EH (cell line): Measurements from ENCODE around the gene FCHSD2.
"Not testable (repeated sequence)": the region's sequence is repeated elsewhere in the genome, so short reads cannot be mapped to it uniquely, and the experiment has no call there.

Source experiments
- DNase-seq: peaks from one replicate; pipeline ENCODE4 v3.0.0-alpha.2; 2015; ENCODE audit warnings: low read depth

Gene FCHSD2

DNA sequence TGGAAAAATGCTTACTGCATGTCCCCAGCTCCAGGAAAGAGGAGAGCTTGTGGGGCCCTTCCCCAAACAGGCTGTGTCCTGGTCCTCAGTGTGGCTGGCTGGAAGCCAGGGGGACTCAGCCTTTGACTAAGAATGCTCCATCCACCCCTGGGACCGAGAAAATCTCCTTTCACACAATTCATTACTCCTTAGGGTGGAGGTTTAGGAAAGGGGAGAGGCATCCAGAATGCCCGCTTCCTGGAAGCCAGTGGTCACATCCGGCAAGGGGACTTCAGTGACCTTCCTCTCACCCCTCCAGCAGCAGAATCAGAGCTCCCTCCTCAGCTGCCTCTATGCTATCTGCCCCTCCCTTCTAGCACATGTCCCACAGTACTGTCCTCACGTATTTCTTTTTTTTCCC, 306.0 kb downstream of the FCHSD2 start:
- DNase-seq, result no peak

DNA sequence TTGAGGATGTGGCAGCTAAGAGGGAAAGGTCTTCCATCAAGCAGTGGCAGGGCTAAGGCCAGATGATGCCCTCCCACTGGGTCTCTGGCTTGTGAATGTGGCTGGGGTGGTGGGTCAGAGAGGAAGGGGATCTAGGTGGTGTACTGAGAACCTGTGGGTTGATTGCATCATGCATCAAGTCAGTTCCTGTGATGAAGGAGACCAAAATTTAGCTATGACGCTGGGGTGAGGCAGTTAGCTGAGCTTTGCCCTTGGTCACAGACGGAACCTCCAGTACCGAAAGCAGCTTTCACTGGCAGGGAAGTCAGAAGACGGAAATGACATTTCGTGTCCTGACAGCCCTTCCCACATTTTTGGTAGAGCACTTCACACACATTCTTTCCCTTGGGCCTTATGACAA, 307.2 kb downstream of the FCHSD2 start:
- no peak for DNase-seq

DNA sequence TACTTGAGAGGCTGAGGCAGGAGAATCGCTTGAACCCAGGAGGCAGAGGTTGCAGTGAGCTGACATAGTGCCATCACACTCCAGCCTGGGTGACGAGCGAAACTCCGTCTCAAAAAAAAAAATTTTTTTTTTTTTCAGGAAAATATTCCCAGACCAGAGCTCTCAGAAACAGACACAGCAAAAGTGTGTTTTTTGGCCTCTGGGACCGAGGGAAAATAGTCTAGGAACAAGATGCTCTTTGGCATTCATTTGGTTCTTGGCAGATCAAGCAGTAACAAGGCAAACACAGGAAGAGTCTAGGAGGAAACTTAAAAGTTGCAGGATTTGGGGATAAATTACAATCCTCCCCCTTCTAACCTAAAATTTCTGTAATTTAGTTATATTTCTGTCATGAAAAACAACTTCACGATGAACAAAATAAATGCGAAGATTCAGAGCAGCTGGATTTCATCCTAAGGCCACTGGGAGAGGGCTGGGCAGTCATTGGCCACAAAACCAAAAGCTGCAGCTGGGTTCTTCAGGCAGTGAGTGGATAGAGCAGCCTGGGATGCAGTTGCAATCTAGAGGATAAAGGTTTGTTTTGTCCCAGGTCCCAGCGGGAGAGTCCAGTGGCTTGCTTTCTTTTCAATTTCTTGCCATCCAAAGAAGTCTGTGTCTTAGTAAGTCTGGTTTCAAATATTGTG, 308.2 kb downstream of the FCHSD2 start:
- DNase-seq, result no peak

DNA sequence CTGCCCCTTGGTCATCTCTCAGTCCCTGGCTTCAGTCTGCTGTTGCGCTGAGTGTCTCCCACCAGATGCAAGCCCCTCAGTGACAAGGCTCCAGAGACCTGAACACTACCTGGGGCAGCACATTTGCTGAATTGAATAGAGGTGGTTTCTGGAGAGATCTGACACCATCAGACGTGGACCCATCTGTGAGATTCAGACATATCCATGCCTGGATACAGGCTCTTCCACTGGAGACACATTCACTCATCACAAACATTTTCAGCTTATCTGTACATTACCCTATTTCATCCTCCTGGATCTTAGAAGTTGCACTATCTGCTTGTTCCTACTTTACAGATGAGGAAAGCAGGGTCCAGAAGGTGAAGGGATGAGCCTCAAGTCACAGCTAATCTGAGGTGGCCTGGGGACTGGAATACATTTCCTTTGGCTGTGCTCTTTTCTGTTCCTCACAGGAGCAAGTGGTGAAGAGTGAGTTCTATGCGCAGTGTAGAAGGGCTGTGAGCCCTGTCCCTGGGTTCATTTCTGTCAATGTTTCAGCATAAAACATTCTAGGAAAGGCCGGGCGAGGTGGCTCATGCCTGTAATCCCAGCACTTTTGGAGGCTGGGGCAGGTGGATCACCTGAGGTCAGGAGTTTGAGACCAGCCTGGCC, 308.9 kb downstream of the FCHSD2 start:
- no peak for DNase-seq

DNA sequence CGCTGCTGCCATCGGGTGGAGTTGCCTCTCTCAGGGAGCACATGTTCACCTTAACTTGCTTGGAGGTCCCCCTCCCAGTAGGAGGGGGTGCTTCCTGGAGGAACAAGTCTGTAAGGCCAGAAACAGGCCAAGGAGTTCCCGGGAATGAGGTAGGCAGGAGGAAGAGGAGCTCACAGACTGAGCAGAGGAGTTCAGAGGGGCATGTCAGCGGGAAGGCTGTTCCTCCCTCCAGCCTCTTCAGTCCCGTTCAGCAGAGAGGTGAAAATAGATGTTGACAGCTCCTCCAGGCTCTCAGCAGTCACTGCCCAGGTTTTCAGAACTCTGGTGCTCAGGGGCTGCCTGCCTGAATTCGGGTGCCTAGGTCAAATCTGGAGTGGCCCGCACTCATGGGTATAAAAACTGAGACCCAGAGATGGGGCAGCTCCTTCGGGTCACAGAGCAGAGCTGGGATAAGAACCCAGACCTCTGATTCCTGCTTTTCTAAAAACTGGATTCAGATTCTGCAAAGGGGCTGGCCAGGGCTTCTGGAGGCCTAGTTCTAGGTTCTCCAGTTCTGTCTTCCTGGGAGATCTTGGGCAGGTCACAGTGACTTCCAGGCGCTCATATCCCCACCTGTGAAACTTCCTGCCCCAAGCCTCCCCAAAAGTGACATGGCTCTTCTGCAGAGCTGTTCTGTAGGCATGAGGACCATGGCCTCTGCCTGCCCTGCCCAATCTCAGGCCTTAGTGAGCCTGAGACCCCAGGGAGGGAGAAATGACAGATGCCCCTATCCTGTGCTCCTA, 309.6 kb downstream of the FCHSD2 start:
- DNase-seq, result no peak

DNA sequence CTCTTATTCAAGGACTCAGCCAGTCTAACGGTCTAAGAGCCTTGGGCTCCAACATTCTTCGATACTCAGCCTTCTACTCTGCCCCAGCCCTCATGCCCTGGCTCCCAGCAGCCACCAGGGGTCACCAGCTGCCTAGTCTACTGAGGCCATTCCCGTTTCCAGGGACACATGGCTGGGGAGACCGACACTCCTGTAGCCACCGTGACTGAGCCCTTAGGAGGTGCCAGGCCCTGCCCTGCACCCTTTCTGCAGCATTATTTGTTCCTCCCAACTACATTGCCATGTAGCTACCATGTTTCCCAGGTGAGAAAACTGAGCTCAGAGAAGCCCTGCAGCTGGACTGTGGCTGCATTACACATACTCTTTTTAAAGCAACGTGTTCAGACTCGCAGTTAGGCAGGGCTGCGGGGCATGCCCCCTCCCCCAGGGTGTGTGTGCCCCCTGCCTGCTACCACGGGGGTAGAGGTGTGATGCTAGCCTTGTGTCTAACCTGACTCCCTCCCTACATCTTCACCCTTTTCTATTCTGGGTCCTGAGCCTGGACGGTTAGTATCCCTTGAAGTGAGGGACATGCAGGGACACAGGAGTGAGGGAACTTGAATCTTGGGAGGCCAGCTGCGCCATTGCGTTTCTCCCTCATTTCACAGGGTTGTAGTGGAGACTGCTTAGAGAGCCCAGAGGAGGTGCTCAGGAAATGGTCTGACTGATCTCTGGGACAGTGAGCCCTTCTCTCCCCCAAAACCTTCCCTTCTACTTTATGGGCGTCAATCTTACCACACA, 310.4 kb downstream of the FCHSD2 start:
- DNase-seq, result peak; percentile 84

DNA sequence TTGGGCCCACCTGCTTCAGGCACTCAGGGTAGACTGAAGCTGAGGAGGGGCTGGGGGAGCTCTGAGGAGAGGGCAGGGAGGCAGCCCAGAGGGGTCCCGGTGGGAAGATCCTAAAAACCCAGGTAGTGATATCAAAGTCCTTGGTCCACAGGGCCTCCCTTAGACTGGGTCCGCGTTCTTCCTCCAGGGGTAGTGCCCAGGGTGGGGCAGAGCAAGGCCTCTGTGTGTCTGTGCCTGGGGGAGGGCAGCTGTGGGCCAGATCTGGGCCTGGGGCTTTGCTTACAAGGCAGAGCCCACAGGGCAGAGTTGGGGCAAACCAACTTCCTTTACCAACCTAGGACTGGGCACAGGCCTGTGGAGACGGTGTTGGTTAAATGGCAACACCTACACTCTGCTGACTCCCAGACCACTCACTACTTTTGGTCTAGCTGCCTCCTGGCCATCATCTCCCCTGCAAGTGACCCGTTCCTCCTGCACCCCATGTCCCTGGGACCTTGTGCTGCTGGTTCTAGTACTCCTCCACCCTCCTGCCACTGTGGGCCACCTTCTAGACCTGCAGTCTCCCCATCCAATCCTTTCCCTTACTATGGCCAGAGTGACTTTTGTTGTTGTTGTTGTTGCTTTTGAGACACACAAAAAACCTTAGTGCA, 312.1 kb downstream of the FCHSD2 start:
- DNase-seq, result no peak

DNA sequence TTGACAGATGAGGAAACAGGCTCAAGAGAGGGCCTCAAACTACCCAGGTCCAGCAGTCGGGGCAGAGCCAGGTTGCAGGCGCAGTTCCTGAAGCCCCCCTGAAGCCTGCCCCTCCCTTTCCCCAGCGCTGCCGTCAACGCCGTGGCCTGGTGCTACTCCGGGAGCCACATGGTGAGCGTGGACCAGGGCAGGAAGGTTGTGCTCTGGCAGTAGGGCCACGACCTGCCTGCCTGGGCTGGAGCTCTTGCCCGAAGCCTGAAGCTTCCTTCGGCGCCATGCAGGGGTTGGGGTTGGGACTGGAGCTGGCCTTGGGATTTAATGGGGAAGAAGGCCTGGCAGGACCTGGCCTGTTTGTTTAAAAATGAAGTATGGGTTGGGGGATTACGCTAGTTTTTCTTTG, 312.9 kb downstream of the FCHSD2 start:
- no peak for DNase-seq

DNA sequence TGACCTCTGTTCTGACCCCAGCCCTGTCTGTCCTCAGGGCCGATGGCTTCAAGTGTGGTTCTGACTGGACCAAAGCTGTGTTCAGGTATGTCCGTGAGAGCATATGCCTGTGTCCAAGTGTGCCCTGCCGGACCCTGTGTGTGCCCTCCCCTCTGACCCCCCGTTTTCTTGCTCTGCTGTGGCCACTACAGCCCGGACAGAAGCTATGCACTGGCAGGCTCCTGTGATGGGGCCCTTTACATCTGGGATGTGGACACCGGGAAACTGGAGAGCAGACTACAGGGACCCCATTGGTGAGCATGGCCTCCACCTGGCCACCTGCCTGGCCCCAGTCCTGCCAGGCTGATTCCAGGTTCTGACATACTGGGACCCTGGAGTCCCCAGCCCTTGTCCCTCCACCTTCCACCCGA, 313.4 kb downstream of the FCHSD2 start:
- no peak for DNase-seq

DNA sequence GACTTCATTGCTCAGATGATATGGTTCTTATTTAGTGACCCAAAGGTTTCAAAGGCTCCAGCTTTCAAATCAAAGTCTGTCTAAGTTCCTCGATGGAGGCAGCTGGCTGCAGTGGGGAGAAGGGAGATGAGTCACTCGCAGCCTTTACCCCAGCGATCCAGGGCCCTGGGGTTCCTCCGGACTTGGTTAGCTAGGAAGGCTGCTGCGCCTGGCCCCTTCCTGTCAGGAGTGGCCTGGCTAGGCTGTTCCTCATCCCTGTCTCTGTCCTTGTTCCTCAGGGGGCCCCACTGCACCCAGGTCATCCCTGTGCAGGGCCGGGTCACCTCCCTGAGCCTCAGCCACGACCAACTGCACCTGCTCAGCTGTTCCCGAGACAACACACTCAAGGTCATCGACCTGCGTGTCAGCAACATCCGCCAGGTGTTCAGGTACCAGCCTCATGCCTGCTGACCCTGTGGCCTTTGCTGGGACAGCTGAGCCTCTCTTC, 314.0 kb downstream of the FCHSD2 start:
- DNase-seq, result peak; percentile 44

DNA sequence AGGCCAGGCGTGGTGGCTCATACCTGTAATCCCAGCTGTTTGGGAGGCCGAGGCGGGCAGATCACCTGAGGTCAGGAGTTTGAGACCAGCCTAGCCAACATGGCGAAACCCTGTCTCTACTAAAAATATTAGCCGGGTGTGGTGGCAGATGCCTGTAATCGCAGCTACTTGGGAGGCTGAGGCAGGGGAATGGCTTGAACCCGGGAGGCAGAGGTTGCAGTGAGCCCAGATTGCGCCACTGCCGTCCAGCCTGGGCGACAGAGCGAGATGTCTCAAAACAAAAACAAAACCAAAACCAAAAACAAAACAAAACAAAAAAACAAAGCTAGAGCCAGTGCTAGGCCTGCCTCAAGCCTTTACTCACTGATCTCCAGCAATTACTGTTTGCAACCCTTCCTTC, 314.5 kb downstream of the FCHSD2 start:
- not testable (repeated sequence) for DNase-seq

DNA sequence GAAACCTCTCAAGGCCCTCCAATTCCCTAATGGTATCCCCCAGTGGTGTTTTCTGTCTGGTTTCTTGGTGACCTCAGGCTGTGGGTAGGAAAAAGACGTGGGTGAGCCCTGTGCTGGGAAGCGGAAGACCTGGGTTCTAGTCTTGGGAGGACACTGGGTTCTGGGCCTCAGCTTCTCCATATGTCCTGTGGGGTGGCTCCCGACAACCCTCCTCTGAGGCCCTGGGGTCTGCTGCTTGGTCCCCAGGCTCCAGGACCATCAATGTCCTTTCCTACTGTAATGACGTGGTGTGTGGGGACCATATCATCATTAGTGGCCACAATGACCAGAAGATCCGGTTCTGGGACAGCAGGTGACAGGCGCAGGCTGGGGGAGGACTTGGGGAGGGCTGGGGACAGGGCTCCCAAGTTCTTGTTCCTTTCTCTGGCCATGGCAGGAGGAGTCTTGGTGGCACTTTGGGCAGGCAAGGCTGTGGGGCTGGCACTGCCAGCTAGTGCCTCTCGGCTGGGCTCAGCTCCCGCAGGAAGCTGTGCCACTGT, 315.1 kb downstream of the FCHSD2 start:
- no peak for DNase-seq

DNA sequence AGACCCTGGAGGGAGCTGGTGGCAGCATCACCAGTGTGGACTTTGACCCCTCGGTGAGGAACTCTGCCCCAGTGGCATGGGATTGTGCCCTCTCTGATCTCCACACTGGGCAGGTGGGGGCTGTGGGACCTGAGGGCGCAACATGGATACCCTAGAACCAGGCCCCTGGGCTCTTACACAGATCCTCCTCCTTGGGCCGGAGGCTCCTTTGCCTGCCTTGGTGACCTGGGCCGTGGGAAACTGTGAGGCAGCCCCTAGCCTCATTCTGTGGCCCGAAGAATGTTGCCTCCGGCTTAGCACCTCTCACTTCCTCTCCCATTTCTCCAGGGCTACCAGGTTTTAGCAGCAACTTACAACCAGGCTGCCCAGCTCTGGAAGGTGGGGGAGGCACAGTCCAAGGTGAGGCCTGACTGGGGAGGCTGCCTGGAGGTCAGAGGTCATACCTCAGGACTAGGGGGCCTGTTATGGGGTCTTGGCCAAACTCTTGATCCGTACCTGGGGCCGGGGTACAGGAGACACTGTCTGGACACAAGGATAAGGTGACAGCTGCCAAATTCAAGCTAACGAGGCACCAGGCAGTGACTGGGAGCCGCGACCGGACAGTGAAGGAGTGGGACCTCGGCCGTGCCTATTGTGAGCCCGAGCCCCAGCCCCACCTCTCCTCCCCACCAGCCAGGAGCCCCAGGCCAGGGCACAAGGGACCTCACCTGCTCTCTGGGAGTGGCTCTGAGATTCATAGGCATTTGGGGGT, 315.8 kb downstream of the FCHSD2 start:
- no peak for DNase-seq

DNA sequence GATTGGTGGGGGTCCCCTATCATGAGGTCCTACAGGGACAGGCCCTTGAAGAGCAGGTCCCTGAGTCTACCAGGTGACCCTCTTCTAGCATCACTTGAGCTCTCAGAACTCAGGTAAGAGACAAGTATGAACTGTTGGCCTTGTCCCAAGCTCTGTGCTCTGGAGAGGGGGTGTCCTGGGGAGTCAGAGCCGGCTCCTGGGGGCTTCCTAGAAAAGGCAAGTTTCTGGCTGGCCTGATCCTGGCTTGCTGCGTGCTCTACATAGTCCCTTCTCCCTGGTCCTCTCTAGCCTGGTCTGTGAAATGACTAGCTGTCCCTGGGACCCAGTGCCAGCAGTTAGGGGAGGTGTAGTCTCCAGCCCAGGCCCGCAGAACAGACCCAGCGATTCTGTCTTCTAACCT, 316.5 kb downstream of the FCHSD2 start:
- no peak for DNase-seq

DNA sequence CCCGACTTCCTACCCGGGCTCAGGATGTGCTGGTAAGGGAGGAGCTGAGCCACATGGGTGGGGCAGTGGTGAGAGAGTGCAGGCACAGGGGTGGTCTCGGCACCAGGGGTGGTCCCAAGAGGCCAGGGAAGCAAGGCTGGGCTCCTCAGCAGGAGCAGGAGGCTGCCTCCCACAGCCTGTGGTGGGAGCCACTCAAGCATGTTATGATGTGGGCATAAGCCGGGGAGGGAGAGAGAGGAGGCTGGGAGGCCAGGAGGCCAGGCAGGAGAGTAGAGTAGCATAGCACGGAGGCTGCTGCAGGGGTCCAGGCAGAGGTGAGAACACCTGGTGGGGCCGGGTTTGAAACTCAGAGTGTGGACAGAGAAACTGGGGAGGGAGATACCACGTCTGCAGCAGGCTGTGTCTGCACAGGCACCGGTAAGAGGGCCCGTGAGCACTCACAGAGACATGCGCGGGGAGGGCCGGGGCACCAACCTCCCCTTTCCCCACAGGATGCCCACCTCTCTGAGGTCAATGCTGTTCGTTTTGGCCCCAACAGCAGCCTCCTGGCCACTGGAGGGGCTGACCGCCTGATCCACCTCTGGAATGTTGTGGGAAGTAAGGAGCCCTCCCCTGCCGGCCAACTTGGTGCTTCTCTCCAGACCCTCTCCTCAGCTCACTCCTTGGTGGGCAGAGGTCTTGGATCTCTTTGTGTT, 317.2 kb downstream of the FCHSD2 start:
- no peak for DNase-seq

DNA sequence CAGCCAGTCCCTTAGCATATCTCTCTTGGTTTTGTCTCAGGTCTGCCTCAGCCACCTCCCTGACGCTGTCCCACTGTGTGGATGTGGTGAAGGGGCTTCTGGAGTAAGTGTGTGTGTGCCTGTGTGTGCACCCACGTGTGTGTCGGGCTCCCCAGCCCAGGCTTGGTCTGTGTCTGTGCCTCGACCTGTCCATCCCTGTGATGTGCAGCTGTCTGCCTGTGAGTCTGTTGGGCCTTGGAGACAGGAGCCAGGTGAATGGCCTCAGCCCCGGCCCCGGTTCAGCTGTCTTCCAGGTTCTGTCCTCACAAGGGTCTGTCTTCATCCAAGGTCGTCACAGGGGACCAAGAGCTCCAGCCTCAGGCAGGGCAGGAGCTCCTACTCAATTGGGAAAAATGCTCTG, 318.1 kb downstream of the FCHSD2 start:
- no peak for DNase-seq

DNA sequence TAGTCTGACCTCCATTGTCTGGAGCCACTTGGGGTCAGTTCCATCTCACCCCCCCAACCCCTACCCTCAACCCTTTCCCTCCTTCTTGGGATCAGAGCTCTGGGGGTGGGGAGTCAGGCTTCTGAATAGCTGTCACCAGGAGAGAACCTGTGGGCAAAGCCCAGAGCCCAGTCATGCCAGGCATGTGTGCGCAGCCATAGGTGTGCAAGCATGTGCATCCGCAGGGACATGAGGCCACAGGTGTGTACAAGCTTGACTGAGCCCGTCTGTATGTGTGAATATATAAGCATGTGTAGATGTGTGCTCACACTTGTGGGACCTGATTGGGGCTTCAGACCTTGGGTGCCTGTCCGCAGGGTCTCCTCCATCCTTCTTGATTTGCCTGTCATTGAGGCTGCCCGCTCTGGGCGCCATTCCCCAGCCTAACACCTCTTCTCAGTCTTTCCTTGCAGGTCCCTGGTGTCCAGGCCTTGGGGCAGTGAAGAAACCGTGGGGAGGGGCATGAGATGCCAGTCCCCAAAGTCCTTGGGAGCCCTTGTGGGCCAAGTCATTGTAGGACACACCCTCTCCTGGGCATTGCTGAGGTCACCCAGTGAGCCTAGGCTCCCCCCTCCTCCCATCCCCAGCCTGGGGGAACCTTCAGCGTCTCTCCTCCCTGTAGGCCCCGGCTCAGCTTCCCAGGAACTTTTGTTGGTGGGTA, 318.9 kb downstream of the FCHSD2 start:
- DNase-seq, result no peak

DNA sequence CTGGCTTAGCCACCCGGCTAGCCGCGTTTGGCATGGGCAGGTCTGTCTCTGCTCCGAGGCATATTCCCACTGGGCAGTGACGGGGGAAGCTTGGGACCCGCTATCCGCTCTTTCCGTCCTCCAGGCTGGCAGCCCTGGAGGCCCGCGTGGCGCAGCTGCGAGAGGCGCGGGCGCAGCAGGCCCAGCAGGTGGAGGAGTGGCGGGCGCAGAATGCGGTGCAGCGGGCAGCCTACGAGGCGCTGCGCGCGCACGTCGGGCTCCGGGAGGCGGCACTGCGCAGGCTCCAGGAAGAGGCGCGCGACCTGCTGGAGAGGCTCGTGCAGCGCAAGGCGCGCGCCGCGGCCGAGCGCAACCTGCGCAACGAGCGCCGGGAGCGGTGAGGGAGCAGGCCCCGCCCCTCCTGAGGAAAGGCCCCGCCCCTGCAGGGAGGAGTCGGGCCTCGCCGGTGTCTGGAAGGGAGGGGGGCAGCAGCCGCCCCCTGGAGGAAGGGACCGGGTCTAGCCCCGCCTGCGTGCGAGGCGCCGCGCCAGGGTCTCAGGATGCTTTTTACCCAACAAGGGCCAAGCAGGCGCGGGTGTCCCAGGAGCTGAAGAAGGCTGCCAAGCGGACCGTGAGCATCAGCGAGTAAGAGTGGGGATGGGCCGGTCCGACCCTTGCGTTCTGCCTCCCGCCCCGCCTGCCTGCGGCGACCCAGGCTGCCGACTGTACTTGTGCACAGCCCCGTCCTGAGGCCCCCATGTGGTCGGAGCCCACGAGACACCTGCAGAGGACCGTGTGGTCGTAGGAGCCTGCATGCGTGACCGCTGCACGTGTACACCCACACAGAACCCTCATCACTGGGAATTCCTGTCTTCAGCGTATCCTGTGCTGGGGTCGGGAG, 320.0 kb downstream of the FCHSD2 start:
- DNase-seq, result peak; percentile 86
